Measurements from ENCODE around the gene FAM171A1. TPM values are rescaled to one million over a fixed set of nuclear protein-coding genes. Genes with fewer than 3 reads are reported as not detected.
"Not testable (repeated sequence)": the region's sequence is repeated elsewhere in the genome, so short reads cannot be mapped to it uniquely, and the experiment has no call there.

FAM171A1 gene
- total RNA-seq, 1 experiment from 2014 or later, result 44.1 TPM

GRCh38 chr10:15344876-15345285 is 26.2 kb downstream of the FAM171A1 start:
- peak; percentile 51 for DNase-seq (ENCODE audit: low spot score)

- DNase-seq (ENCODE audit: low spot score), result no peak
Observed at GRCh38 chr10:15344256-15344875, 26.7 kb downstream of the FAM171A1 start.

- no peak for DNase-seq (ENCODE audit: low spot score)
Observed at GRCh38 chr10:15342970-15343369, 28.1 kb downstream of the FAM171A1 start.

DNA sequence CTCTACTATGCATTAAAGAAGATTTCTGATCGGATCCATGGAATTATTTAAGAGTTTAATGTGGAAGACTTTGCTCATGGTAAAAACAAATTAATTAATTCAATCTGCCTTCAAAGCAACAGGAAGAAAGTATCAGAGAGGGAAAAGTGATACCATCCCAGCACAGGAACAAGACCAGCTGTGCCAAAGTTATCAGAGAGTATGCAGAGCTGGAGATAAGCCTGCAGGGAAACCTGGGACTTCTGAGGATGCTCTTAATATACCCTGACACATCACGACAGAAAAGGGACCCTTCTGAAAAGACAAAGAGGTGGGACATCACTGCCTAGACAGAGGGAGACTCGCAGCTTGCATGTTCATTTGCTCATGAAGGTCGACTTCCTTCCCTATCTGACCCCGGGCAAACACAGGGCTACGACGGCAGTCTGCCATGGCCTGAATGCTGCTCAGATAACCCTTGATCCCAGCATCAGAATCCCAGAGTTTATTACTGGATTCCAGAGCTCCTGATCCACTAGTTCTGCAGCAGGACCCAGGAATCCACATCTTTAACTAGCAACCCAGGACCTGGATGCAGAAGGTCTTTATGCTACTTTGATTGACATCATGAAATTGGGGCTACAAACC is 29.5 kb downstream of the FAM171A1 start:
- DNase-seq (ENCODE audit: low spot score), result no peak

GRCh38 chr10:15339892-15340291 is 31.2 kb downstream of the FAM171A1 start:
- DNase-seq (ENCODE audit: low spot score), result no peak

DNA sequence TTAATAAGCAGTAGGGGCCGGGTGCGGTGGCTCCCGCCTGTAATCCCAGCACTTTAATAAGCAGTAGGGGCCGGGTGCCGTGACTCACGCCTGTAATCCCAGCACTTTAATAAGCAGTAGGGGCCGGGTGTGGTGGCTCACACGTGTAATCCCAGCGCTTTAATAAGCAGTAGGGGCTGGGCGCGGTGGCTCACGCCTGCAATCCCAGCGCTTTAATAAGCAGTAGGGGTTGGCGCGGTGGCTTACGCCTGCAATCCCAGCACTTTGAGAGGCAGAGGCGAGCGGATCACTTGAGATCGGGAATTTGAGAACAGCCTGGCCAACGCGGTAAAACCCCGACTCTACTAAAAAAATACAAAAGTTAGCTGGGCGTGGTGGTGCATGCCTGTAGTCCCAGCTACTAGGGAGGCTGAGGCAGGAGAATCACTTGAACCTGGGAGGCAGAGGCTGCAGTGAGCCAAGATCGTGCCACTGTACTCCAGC is 33.6 kb downstream of the FAM171A1 start:
- DNase-seq (ENCODE audit: low spot score), result not testable (repeated sequence)

- DNase-seq (ENCODE audit: low spot score), result no peak
Observed at GRCh38 chr10:15336211-15336610, 34.9 kb downstream of the FAM171A1 start.

- DNase-seq (ENCODE audit: low spot score), result no peak
Observed at GRCh38 chr10:15335508-15335907, 35.6 kb downstream of the FAM171A1 start.

DNA sequence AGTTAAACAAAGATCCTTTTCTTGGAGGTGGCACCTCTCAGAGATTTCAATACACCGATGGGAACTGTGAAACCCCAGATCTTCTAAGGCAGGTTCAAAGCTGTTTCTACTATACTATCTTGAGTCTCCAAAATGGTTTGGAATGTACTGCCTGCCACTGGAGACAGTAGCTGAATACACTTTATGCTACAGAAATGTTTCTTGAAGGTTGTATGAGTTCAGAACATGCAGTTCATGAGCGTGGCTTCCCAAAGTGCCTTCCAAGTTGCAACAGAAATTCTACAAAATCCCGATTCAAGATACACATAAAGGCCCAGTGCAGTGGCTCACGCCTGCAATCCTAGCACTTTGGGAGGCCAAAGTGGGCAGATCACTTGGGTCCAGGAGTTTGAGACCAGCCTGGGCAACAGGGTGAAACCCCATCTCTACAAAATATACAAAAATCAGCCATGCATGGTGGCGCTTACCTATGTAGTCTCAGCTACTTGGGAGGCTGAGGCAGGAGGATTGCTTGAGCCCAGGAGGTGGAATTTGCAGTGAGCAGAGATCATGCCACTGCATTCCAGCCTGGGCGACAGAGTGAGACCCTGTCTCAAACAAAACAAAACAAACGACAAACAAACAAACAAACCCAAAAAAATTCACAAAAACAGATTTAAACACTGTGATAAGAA is 36.3 kb downstream of the FAM171A1 start:
- no peak for DNase-seq (ENCODE audit: low spot score)

GRCh38 chr10:15333909-15334649 is 37.0 kb downstream of the FAM171A1 start:
- DNase-seq (ENCODE audit: low spot score), result no peak

GRCh38 chr10:15333181-15333580 is 37.9 kb downstream of the FAM171A1 start:
- not testable (repeated sequence) for DNase-seq (ENCODE audit: low spot score)

GRCh38 chr10:15331461-15331860 is 39.6 kb downstream of the FAM171A1 start:
- DNase-seq (ENCODE audit: low spot score), result no peak

- DNase-seq (ENCODE audit: low spot score), result no peak
Observed at GRCh38 chr10:15329437-15329836, 41.7 kb downstream of the FAM171A1 start.

GRCh38 chr10:15325944-15326284 is 45.2 kb downstream of the FAM171A1 start:
- no peak for DNase-seq (ENCODE audit: low spot score)

- peak; percentile 97 for DNase-seq (ENCODE audit: low spot score)
Observed at GRCh38 chr10:15325243-15325943, 45.7 kb downstream of the FAM171A1 start.

DNA sequence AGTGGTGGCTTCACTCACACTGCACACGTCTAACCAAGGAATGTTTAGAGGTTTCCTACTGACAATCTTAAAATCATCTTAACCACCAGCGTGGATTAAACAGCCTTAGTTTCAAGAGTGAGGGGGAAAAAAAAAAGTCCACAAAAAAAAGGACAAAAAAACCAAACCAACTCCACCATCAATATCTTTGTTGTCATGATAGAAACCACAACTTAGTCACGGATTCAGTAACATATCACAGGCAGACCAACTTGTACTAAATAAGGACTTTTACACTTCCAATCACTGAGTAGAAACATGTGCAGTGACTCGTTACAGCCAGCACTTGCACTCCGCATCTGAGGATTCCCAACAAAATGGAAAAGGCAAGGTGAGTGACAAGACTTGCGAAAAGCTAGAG is 46.5 kb downstream of the FAM171A1 start:
- peak; percentile 38 for DNase-seq (ENCODE audit: low spot score)

- no peak for DNase-seq (ENCODE audit: low spot score)
Observed at GRCh38 chr10:15324113-15324512, 47.0 kb downstream of the FAM171A1 start.

- no peak for DNase-seq (ENCODE audit: low spot score)
Observed at GRCh38 chr10:15322356-15322755, 48.7 kb downstream of the FAM171A1 start.

DNA sequence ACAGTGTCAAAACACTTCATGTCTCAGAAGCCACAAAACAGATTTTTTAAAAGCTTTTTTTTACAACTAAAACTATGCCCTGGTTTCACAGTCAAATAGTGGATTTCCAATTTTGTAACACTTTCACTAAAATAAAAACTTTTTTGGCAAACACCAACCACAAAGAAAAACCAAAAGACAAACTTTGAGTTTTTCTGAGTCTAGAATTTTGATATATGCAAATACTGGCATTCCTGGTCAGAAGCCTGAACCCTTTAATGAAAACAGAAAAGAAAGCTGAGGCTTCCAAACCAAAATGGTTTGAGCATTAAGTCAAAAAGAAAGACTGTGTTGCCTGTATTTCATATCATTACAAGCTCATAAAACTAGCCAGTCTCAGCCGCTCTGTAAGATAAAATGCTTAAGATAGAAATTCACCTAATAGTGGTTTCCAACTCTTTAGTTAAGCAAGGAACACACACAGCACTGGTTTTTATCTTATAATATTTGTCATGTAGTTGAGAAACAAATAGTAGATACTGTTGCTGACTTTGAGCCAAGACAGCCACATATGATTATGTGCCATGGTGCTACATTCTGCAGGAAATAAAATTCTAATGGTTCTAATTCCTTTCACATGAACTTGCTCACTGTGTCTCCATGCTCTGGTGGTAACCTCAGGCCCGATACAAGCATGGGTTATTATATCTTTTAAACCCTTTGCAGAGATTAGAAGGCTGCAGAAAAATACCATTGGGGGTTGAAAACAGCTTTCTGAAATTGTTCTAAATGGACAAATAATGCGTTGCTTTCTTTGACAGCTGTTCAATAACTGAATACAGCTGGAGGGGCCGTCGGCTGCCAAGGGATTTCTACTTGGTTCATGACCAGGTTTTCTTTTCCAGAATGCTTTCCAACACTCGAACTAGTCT is 49.4 kb downstream of the FAM171A1 start:
- no peak for DNase-seq (ENCODE audit: low spot score)

DNA sequence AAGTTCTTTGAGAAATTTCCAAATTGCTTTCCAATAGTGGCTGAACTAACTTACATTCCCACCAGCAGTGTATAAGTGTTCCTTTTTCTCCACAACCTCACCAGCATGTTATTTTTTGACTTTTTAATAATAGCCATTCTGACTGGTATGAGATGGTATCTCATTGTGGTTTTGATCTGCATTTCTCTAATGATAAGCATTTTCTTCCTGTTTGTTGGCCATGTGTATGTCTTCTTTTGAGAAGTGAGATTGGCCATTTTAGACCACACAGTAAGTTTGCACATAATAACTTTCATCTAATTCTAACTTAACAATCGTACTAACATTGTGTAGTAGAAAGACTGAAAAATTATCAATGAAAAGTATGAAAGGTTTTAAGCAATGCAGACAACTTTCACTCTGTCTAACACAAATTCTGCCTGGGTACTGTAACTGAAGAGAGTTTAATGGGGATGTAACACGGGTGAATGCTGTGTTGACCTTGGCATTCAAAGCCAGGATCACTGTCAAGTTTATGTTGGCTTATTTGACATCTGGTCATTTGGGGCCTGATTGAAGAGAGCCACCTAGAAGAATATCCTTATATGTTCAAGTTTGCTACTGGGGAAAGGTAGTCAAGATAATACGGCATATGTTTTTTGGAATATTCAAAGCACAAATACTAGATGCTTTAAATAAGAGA is 50.4 kb downstream of the FAM171A1 start:
- DNase-seq (ENCODE audit: low spot score), result no peak
